OCI-M2 (cell line): ENCODE measurements around the gene SPTBN2.

ENCODE experiments used
- DNase-seq: peaks from one replicate; lab custom pipeline; 2025; ENCODE audit not compliant: unreplicated experiment; lab: John Stamatoyannopoulos, UW

The SPTBN2 gene

DNA sequence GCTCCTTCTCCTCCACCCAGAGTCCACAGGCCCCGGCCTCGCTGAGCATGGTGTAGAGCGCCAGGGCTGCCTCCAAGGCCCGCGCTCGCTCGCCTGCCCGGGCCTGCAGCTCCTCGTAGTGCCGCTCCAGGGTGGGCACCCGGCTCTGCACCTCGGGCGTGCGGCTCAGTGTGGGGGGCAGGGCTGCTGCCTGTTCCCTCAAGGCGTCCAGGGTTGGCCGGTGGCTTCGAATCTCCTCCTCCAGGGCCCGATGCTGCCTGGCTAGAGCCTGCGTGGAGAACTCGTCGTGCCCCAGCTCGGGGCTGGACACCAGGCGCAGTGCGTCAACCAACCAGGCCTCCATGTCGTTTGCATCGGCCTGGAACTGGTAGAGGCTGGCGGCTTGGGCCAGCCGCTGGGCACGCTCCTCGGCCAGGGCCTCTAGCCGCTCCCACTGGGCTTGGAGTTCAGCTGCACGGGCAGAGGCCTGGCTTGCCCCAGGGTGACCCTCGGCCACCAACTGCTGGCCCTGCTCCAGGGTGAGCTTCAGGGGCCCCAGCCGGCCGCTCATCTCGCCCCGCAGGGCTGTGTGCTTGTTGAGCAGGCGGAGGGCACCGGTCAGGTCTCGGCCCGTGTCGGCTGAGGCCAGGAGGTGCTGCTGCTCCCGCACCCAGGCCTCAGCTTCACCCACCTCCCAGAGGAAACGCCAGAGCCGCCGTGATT is 24.2 kb downstream of the SPTBN2 start:
- DNase-seq: no peak

DNA sequence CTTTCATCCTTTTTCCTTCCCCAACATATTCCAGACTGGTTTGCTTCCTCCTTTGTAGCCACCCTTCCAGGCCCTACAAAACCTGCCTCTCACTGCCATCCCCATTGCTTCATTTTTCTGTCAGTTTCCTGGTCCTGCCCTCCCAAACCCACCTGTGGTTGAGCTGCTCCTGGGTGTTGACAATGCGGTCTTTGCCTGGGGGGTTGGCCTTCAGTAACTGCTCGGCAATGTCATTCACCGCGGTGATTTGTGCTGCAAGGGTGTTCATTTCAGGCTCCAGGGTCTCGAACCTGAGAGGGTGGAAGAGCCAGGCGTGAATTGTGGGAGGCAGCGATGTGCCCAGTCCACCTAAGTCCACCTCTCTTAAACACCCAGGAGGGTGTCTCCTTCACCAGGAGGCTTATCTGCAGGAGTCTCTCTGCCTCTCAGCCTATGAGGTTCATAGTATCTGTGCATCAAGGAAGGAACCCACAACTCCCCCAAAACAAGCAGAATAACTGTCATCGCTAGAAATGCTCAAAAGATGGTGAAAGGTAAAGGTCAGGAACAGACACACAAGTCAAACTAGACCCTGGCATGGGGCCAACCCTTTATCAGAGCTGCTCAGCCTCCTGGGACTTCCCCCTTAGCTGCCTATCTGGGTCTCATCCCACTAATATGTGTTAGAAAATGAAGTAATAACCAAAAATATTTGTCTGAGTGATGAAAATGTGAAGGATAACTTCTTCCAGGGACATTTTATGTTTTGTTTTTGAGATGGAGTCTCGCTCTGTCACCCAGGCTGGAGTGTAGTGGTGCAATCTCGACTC is 27.4 kb downstream of the SPTBN2 start:
- DNase-seq: peak; percentile 68

DNA sequence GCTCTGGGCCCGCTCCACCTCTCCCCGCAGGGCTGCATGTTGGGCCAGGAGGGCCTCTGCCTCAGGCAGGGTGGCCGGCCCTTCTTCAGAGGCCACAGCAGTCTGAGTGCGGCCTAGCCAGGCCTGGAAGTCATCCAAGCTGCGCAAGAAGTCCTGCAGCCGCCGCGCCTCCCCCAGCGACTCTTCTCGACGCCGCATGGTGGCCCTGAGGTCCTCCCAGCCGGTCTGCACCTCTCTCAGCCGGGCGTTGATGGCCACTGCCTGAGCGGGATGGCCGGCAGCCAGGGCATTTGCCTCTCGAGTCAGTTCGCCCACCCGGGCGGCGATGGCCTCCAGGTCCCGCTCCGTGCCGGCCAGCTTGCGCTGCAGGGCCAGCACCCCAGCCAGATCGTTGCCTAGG is 28.3 kb downstream of the SPTBN2 start:
- no peak for DNase-seq

DNA sequence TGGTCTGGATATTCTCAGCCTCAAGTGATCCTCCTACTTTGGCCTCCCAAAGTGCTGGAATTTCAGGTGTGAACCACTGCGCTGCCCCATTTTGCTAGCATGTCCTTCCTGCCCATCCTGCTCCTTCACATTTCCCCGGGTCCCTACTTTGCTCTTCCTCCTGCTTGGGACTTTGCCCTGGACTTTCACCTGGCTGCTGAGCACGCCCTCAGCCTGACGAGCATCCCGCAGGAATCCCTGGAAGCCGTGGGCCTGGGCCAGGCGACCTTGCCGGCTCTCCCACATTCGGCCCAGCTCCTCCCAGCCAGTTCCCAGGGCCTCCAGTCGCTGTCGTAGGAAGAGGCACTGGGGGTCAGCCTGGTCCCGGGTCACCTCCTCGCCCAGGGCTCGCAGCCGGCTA is 28.7 kb downstream of the SPTBN2 start:
- no peak for DNase-seq

DNA sequence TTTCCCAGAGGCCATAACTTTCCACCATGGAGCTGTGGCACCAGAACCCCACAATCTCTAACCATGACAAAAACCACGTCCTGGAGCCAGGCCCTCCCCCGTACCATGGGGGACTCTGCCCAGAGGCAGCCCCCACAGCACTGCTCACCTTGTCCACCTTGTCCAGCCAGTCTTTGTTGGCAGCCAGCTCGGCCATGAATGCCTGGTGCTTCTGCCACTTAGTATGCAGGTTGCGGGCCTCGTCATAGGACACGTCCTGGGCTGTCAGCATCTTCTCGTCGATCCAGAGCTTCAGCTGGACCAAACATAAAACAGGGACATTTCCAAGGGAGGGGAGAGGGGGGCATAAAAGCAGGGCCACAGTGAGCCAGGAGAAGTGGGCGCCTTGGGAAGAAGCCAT is 30.5 kb downstream of the SPTBN2 start:
- DNase-seq: no peak

DNA sequence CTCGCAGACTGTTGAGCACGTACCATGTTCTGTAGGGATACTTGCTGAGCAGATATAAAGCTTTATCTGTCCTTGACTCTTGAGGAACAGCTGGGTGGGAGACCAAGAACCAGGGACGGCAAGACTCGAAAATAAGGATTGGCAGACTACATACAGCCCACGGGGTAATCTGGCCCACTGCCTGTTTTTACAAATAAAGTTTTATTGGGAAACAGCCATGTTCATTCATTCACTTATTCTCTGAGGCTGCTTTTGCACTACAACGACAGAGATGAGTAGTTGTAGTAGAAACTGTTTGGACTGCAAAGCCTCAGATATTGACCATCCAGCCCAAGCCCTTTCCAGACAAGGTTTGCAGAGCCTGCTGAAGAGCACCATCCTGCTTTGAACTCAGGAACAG is 31.0 kb downstream of the SPTBN2 start:
- no peak for DNase-seq

DNA sequence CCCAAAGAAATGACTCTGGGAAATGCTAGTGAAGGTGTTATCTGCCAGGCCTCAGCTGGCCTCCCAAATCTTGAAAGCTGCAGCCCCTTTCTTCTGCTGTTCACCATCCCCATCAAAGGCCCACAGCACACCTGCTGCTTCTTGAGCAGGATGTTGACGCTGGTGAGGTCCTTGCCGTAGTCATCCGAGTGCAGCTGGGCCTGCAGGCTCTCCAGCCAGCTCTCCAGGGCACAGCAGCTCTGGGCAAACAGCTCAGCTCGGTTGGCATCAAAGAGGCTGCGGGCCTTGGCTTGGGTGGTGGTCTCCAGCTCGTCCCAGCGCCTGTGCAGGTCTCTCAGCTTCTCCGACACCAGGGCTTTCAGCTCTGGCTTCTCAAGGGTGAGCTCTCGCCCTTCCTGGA is 32.9 kb downstream of the SPTBN2 start:
- no peak for DNase-seq

DNA sequence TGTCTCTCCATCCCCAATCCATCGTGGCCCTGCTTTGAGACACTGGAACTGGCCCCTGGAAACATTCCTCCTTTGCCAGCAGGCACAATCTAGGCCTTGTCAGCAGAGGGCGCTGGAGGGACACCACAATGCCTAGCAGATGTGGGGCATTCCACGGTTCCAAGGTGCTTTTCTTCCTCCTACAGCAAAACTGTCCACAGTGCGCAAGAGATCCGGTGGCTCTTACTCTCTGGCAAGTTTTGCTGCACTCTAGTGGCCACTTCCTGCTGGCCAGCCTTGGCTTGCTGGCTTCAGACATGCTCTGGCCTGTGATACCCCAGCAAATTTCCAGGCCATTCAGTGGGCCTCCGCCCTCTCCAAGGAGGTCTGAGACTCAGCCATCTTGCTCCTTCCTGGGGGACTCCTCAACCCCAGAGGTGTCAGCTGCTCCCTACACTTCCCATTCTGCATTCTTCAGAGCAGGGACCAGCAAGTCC is 34.2 kb downstream of the SPTBN2 start:
- DNase-seq: peak; percentile 29

DNA sequence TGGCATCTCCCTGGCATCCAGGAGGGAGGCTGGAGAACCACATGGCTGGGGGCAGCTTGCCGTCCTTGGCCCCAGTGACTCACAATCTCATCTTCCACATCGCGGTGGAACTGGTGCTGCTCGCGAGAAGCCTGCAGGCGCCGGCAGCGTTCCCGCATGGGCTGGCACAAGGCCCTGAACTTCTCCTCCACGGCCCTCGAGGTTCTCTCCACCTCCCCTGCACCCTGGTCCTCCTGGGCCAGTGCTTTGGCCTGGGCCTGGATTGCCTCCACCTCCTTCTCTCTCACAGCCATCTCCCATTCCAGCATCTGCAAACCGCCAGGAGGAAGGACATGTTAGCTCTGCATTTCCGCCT is 35.0 kb downstream of the SPTBN2 start:
- no peak for DNase-seq

DNA sequence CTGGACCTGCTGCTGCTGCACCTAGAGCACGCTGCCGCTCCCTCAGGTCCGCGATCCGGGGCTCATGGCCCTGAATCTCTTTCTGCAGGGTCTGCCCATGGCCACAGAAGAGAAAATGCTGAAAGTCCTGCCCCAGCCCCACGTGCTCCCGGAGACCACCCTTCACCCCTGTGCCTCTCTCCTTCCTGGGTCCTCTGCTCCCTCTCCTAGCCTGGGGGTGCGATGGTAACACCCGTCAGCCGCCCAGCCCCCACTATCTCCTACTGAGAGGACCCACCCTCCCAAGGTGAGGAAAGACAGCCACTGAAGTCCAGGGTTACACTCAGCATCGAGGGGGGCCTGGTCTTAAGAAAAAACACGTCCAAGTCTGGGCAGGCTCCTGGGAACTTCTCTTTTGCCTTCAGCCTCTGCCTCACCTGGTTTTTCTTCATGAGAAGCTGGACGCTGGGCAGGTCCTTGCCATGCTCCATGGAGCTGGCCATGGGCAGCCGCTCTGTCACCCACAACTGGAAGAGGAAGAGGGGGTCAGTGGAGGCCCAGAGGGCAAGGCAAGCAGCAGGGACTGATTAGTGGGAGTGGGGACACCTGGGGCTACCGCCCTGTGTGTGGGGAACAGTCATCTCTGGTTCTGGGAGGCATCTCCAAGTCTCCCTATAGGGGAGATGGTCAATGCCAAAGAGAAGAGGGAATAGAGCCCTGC is 35.5 kb downstream of the SPTBN2 start:
- no peak for DNase-seq

DNA sequence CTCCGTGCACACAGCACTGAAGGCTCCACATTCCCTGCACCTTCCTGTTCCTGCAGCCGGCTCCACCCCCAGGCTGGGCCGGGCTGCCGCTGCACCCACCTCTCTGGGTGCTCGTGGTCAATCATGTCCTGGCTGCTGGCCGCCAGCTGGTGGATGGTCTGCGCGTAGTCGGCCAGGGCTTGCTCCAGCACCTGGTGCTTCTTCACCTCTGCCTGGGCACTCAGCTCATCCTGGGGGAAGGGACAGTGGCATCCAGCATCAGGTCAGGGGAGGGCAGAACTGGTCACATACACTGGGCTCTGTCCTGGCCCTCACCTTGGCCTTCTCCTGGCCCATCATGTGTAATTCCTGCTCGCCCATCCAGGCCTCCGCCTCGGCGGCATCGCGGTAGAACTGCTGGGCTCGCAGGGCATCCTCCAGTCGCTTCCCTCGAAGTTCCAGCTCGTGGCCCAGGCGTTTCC is 36.1 kb downstream of the SPTBN2 start:
- DNase-seq: no peak

DNA sequence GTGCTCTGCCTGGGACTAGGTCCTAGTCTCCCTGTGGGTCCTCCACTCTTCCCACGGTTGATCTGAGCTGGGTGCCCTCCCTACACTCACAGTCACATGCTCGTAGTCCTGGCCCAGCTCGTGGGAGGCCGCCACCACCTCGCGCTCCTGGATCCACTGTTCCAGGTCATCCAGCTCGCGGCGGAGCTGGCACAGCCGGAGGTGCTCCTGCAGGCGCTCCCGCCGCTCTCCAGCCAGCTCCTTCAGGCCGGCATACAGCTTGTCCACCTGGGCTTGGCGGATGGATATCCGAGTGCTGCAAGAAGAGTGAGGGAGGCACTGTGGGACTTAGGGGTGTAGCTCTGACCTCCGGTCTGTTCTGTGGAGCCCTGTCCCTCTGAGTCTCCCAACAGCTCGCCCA is 36.6 kb downstream of the SPTBN2 start:
- no peak for DNase-seq

DNA sequence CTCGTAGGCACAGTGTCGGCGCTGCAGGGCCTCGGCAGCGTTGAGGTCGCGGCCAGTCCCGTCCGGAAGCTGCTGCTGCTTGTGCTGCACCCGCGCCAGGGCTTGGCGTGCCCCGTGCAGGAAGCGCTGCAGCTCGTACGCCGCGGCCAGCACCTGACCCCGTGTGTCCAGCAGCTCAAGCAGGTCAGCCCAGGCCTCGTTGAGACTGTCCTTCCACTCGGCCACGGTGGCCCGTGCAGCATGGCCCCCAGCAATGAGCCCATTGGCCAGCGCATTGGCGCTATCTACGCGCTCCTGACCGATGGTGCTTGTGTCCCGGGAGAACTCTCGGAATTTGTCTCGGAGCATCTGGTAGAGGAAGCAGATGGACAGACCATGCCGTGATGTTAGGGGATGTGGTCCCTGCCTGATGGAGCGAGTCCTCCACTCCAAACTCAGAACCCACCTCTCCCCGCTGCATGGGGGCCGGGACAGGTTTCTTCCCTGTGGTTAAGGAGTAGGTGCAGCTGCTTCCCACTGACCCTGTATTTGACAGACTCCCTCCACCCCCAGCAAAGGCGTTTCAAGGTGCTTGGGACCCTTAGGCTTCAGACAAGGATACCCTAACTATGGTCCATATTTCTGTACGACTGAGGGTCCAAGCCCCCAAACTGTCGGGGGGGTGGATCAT is 37.6 kb downstream of the SPTBN2 start:
- no peak for DNase-seq

DNA sequence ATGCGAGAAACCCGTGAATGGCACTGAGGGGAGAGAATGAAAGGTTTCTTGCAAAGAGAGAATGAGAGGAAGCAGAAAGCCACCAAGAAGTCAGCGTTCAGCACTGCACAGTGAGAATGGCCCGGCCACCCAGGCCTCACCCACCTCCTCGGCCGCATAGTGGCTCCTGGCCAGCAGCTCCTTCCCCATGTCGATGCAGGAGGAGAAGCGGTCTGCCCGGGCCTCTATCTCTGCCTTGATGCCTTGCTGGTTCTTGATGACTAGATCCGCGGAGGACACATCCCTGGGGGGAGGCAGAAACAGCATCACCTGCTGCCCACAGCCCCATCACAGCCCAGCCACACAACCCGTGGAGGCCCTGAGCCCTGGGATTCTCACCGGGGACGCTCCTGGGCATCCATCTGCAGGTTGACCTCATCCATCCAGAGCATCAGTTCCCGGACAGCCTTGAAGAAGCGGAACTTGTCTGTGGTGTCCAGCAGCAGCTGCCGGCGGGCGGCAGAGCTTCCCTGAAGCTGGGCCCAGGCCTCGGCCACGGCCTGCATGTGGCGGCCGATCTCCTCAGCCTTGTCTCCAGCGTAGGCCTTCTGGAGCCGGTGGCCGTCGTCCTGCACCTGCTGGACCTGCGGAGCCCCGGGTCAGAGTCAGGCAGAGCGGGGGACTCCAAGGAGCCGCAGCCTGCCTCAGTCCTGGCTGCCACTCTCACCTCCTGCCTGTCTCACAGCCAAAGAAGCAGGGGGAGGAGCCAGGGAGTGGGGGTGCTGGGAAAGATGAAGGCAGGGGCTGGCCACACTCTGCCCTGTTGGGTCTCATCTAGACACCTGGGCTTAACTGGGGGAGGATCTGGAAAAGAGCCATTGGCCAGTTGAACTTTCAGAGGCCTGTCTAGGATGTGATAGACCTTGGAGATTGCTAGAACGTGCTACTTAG is 39.1 kb downstream of the SPTBN2 start:
- no peak for DNase-seq

DNA sequence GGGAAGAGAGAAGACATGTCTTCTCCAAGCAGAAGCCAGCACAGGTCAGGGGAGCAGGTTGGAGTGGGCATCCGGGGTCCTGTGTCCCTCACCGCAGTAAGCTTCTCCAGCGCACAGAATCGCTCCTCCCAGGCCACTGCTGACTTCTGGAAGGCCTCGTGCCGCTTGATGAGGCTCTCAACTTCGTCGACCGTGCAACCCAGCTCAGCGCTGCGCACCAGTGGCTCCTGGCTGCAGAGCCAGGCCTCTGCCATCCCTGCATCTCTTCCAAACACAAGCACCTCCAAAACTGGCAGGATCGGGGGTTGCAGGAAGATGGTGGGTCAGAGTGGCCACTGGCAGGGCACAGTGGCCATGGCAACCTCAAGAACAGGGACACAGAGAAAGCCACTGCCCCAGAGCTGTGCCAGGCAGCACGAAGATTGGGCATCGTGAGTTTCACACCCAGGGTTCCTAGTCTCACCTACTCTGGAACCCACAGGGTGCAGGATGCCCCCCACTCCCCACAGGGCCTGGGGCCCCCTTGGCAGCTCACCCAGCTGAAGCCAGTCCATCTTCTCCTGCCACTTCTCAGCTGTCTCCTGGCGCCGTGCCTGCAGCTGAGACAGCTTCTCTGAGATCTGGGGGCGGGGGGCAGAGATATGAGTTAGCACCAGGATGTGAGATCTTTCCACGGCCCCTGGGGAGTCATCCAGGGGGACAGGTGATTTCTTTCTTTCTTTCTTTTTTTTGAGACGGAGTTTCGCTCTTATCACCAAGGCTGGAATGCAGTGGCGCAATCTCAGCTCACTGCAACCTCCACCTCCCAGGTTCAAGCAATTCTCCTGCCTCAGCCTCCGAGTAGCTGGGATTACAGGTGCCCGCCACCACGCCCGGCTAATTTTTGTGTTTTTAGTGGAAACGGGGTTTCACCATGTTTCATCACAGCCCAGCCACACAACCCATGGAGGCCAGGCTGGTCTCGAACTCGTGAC is 40.2 kb downstream of the SPTBN2 start:
- DNase-seq: no peak

DNA sequence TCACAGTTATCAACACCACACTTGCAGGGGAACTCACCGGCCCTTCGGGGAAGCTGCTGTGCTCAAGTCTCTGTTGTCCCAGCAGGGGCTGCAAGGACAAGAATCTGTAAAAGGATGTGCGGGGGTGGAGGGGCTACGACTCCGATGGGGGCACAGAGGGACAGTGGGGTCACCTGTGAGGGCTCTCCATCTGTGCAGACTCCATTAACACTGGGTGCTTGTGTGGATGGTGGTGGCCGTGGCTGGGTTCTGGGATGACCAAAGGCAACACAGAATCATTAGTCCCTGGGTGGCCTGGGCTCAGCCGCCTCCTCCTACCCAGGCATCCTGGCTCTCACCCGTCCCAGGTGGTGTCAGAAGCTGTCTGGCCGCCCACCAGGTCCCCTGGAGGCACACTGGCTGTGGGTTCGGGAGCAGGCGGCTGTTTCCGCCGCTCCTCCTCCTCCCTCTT is 41.2 kb downstream of the SPTBN2 start:
- DNase-seq: no peak

DNA sequence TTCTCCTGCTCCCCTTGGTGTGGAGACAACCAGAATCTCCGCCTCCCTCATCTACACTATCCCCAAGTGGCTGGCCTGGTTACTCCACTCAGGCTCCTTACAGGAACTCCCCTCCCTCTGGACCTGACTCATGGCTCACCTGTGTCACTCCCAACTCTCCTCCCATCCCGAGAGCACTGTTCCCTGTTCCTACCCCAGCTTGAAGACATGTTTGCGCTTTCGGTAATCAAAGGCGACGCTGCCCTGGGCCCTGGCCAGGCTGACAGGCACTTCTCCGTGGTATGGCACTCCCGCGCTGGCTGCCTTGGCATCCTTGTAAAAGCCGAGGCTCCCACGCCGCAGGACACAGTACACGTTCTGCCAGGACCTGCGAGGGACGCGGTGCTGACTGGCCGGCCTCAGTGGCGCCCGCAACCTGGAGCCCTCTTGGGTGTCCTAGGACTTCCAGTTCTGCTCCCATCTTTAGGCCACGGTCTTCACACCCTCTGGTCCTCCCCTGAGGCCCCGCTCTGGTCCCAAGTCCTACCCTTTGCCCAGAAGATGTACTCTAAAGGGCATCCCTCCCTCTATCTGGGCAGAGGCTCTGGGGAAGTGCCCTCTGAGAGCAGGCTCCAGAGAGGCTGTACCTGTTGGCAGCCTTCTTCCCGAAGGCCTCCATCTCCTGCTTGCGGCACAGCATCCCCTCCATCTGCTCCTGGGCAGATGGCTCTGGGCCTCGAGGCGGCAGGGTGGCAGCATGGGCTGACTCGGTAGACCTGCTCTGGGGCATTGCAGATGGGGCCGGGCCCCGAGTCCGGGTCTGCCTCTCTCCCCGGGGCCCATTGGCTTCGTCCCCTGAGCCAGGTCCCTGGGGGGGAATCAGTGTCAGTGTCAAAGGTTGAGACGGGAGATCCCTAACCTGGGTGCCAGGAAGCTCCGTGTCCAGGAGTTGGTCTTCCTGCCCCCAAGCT is 41.9 kb downstream of the SPTBN2 start:
- no peak for DNase-seq
